GM06990 (cell line): ENCODE data around the gene FMNL3.
"Not testable (repeated sequence)": the region's sequence is repeated elsewhere in the genome, so short reads cannot be mapped to it uniquely, and the experiment has no call there.

Experiments used
- DNase-seq: peaks from one replicate; pipeline ENCODE4 v3.0.0-alpha.2; 2011; ENCODE audit not compliant: insufficient read length; ENCODE audit errors: extremely low read depth
- H3K27me3 ChIP-seq: replicated peaks from 2 replicates; pipeline ENCODE4 v1.6.0; 2011; ENCODE audit warnings: low read length; ENCODE audit not compliant: control insufficient read depth, insufficient read depth
- H3K36me3 ChIP-seq: 2 replicates; pipeline ENCODE4 v1.5.1; 2011; ENCODE audit warnings: low read length; ENCODE audit not compliant: control insufficient read depth, insufficient read depth
- H3K4me3 ChIP-seq: replicated peaks from 2 replicates; pipeline ENCODE4 v1.5.1; 2011; ENCODE audit warnings: low read depth, mild to moderate bottlenecking, control low read depth, low read length
- TF ChIP-seq, protein P1 (sequence below): IDR thresholded peaks from 2 replicates; pipeline ENCODE4 v1.5.1; 2011; ENCODE audit warnings: low read length, control low read depth, mild to moderate bottlenecking, inconsistent platforms; ENCODE audit not compliant: insufficient read depth, poor library complexity, severe bottlenecking

The FMNL3 gene

DNA sequence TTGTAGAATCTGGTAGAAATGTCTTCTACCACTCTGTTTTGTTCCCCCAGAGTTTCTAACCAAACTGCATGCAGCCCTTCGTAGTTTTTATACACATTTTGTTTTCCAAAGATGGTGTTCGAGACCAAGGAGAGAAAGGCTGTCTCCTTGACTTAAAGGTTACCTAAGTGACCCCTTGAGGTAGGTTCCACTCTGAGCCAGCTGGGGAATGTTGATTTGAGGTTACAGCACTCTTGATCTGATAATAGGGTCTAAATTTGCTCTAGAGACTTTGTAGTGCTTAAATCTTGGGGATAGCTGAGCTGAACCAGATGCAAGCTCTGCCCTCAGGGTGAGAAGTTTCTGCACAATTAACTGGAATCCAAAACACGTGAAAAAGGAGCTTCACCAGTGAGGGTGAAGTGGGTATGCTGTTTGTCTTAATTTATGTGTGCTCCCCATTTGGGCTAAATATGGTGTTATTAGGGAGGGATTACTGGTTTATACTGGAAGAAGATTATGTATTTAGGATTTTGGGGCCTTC, 37.2 kb upstream of the FMNL3 start:
- TF ChIP-seq, protein P1, sequence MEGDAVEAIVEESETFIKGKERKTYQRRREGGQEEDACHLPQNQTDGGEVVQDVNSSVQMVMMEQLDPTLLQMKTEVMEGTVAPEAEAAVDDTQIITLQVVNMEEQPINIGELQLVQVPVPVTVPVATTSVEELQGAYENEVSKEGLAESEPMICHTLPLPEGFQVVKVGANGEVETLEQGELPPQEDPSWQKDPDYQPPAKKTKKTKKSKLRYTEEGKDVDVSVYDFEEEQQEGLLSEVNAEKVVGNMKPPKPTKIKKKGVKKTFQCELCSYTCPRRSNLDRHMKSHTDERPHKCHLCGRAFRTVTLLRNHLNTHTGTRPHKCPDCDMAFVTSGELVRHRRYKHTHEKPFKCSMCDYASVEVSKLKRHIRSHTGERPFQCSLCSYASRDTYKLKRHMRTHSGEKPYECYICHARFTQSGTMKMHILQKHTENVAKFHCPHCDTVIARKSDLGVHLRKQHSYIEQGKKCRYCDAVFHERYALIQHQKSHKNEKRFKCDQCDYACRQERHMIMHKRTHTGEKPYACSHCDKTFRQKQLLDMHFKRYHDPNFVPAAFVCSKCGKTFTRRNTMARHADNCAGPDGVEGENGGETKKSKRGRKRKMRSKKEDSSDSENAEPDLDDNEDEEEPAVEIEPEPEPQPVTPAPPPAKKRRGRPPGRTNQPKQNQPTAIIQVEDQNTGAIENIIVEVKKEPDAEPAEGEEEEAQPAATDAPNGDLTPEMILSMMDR, result no peak
- no peaks in the 10 kb centered on the region; the same call in 1 of the 2 replicates for H3K36me3 ChIP-seq
- no peaks in the 10 kb centered on the region for H3K27me3 ChIP-seq
- no peak for DNase-seq
- H3K4me3 ChIP-seq, result no peak overlapping the region

DNA sequence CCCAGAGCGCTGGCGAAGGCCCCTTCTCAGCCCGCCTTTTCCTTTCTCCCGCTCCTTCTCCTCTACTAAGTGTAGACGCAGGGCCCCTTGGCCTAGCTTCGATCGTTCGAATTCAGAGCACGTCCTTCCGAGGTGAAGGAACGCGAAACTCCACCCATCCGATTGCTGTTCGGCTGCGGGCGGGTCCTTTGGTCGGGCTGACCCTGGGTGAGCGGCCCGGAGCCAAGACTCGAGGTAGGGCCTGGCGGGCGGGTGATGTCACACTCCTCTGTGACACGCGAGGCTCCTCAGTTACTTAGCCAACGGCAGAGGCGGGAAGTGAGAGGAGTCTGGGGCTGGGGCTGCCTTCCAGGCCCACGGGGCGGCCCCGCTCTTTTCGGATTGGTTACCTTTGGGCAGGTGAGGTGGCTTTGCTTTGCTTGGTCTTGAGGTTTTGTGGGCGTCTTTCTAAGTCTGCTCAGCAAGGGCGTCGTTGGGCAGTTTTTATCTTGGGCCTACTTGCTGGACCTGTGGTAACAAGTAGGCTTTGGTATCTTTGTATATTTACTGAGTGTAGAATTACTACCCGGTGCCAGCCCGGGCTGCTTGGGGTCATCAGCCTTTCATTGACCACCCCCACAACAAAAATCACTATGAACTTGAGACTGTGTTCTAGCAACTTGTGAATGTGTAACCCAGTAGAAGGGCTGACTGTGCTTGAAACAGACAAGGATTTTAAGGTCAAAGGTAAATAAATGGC, 34.8 kb upstream of the FMNL3 start:
- DNase-seq, result peak; percentile 87
- H3K36me3 ChIP-seq, result no peaks in the 10 kb centered on the region
- no peaks in the 10 kb centered on the region for H3K27me3 ChIP-seq
- TF ChIP-seq, protein P1, result no peak
- H3K4me3 ChIP-seq, result peak overlapping the region; percentile 79

DNA sequence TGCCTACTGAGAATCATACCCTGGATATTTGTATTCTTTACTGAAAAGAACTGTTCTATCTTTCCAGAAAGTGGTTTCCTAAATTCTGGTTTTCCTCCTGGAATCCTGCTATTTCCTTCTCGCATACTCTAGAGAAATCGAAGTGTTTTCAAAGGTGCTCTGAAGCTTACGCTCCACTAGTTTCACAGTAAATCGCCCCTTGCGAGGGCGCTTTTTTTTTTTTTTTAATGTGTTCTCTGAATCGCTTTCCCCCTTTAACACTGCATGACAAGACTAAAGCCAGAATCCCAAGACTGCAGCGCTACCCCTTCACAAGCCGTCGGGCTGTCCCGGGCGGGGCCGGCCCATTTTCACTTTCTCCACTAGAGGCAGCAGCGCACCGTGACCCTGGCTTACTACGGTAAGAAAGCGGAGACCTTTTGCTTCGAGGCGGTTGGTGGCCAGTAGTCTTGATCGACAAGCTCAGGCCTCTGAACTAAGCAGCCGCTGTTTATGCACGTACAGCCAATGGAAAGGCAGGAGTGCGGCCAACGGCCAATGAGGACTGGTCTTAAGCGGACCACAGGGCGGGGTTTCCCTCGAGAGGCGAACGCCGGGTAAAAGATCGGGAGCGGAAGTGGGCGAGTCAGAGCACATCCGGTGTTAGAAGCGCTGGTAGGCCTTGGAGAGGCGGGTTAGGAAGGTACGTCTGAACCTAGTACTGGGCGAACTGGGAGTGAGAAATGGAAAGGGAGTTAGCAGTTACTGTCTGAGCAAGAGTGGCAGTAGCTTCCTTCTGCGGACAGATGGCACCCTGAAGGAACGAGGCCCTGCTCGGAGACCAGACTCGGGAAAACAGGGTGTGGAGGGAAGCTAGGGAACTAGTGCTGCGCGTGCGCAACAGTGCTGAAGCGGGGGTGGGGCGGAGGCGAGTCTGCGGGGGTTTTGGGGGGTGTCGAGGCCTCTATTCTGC, 34.0 kb upstream of the FMNL3 start, which contains the start of gene TMBIM6:
TMBIM6 (plus strand) TSS at position 628 of the 952 bp plus-strand sequence. CDS start 10,937 bp downstream, outside the sequence.
- peak within 1 kb of the TSS; percentile 79 for H3K4me3 ChIP-seq
- H3K27me3 ChIP-seq, result no peaks in the 10 kb centered on the region
- peak; percentile 97 for DNase-seq
- H3K36me3 ChIP-seq, result no peaks in the 10 kb centered on the region
- TF ChIP-seq, protein P1, result peak; percentile 97

DNA sequence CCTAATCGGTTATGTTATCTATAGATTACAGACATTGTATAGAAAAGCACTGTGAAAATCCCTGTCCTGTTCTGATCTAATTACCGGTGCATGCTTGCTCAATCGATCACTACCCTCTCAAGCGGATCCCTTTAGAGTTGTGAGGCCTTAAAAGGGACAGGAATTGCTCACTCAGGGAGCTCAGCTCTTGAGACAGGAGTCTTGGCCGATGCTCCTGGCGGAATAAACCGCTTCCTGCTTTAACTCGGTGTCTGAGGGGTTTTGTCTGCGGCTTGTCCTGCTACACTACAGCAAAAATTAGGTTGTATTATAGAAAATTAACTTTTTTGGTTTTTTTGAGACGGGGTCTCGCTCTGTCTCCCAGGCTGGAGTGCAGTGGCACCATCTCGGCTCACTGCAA, 33.1 kb upstream of the FMNL3 start:
- H3K36me3 ChIP-seq, H3K27me3 ChIP-seq, DNase-seq, H3K4me3 ChIP-seq: not testable (repeated sequence)

DNA sequence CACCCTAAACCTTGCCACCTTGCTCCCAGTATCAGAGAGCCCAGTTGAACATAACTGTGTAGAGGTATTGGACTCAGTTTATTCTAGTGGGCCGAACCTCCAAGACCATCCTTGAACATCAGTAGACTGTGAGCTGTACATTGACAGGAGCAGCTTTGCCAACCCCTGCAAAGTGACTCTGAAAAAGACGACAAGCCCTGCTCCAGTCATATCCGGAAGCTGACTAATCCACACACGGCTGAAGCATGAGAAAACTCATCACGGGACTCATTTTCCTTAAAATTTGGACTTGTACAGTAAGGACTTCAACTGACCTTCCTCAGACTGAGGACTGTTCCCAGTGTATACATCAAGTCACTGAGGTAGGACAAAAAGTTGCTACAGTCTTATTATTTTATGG, 31.5 kb upstream of the FMNL3 start:
- H3K27me3 ChIP-seq, H3K4me3 ChIP-seq, DNase-seq, H3K36me3 ChIP-seq: not testable (repeated sequence)

DNA sequence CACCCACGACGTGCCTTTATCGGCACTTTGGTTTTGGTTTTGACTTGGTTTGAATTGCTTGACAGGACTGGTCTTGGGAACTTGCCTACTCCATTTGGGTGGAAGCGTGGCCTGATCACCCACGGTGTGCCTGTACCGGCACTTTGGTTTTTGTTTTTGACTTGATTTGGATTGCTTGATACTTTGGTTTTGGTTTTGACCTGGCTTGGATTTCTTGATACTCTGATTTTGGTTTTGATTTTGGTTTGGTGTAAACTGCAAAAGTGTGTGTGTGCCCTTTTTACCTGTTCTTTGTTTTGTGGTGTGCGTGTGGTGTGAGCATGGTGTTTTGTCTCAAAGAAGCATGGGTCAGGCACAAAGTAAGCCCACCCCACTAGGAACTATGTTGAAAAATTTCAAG, 27.7 kb upstream of the FMNL3 start:
- not testable (repeated sequence) for H3K27me3 ChIP-seq, H3K36me3 ChIP-seq, H3K4me3 ChIP-seq, DNase-seq
